WI38 (cell line): Measurements from ENCODE around the gene CPNE7.

ENCODE experiments used
- H3K4me3 ChIP-seq: 2 replicates; pipeline ENCODE4 v1.5.1; 2011; ENCODE audit warnings: low read depth, mild to moderate bottlenecking, control low read depth, low read length
- CTCF ChIP-seq: IDR thresholded peaks from 2 replicates; pipeline ENCODE4 v1.5.1; 2012; ENCODE audit warnings: low read depth, mild to moderate bottlenecking, control low read depth, low read length

The CPNE7 gene

DNA sequence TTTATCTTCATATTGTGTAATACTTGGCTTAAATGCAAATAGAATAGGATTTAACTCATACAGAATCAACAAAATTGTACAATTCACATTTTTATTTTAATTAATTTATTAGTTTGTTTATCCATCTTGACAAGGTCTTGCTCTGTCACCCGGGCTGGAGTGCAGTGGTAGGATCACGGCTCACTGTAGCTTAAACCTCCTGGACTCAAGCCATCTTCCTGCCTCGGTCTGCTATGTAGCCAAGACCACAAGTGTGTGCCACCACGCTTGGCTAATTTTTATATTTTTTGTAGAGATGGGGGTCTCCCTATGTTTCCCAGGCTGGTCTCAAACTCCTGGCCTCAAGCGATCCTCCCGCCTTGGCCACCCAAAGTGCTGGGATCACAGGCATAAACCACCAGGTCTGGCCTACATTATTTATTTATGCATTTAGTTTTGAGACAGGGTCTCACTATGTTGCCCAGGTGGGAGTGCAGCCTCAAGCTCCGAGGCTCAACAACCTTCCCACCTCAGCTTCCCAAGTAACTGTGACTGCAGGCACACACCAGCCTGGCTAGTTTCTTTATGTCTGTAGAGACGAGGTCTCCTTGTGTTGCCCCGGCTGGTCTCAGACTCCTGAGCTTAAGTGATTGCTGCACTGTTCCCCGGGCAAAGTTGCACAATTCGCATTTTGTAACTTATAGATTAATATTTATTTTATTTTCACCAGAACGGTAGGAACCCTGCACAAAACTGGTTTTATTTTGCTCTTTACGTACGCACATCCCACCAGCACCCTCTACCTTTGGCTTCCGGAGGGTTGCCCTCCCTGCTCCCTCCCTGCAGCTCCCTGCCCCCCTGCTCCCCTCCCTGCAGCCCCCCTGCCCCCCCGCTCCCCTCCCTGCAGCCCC lies 42.8 kb downstream of the CPNE7 start:
- H3K4me3 ChIP-seq: no peak overlapping the region
- no peak for TF ChIP-seq CTCF

DNA sequence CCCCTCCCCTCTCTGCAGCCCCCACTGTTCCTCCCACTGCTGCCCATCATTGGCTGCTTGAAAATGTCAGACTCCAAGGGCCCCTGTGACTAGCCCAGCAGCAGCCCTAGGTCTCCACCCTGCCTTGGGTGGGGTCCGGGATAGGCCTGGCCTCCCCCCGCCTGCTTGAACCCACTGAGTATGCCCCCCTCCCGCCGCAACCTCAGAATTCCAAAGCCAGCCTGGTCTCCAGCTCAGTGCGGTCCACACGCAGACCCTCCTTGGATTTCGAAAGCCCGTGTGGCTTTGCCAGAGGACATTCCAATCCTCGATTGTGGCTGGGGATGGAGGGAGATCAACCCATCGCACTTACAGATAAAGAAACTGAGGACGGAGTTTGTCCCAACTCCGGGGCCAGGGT lies 44.3 kb downstream of the CPNE7 start:
- TF ChIP-seq CTCF: no peak
- no peak overlapping the region for H3K4me3 ChIP-seq

GRCh38 chr16:89620406-89620841 lies 44.9 kb downstream of the CPNE7 start:
- H3K4me3 ChIP-seq: no peak overlapping the region
- TF ChIP-seq CTCF: no peak

DNA sequence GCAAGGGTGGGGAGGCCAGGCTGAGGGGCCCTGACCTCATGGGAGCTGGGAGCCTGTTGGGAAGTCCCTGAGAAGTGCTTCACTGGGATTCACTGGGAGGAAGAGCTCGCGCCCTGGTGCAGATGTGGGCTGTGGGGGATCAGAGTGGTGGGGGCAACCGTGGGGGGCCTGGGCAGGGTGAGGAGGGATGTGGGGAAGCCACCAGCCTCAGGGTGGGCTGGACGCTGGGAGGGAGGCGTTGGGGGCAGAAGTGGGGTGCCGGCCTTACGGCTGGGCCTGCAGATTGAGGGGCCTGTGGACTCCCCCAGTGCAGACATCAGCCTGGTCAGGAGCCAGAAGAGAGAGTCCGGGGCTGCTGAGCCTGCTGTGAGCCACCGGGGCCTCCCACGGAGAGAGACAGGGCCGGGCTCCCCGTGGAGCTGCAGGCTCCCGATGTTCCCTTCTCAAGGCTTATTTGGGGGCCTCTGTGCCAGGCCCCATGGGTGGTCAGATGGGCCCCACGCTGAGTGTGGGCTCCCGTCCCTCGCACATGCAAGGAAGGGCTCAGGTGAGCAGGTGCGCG lies 45.7 kb downstream of the CPNE7 start:
- H3K4me3 ChIP-seq: no peak overlapping the region
- TF ChIP-seq CTCF: no peak

- H3K4me3 ChIP-seq: no peak overlapping the region
- no peak for TF ChIP-seq CTCF
These were observed 46.3 kb downstream of the CPNE7 start for GRCh38 chr16:89621698-89622409.

DNA sequence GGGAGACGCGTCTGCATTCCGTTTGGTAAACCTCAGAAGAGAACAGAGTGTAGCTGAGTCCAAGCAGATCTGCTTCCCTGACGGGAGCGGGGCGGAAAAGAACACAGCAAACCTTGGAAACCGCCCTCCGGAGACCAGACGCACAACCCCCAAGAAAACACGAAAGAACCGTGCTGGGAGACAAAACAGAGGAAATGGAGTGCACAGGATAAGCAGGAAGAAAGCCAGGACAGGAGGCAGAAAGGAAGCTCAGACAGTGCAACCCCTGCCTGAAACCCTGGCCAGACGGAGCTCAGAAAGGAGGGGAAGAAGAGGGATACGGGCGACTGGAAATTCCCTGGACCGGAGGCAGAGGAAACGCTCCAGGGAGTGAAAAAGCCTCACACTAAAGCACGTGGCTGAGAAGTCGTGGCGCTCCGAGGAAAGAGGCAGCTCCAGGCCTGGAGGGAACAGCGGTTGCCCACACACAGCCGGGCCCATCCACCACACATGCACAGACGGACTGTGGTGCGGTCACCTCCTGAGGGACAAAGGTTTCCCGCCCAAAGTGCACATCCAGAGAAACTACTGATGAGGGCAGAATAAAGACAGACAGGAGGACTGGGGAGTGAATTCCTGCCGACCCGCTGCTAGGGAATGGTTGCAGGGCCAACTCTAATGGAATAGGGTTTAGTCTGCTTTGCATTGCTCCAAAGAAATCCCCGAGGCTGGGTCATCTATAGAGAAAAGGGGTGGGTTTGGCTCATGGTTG lies 48.1 kb downstream of the CPNE7 start:
- no peak overlapping the region for H3K4me3 ChIP-seq
- TF ChIP-seq CTCF: no peak
